GM10248 (cell line): ENCODE measurements around the gene NAA16.

Experiments
- CTCF ChIA-PET: fragments of 300-600 bp; sonication (Branson Sonifier 250); formaldehyde crosslinking; extraction: SDS; loops from one replicate; lab custom pipeline; 2021; ENCODE audit warnings: antibody characterized with exemption; lab: Yijun Ruan, JAX
- POLR2A ChIA-PET: fragments of 350-650 bp; sonication (Branson Sonifier 250); formaldehyde crosslinking; extraction: SDS; loops from one replicate; lab custom pipeline; 2020; ENCODE audit warnings: antibody characterized with exemption; lab: Yijun Ruan, JAX
- DNase-seq: peaks from one replicate; pipeline ENCODE4 v3.0.0; 2012; ENCODE audit errors: extremely low spot score
- CTCF ChIP-seq: IDR thresholded peaks from 2 replicates; pipeline ENCODE4 v1.5.1; 2012; ENCODE audit warnings: mild to moderate bottlenecking, low read depth; ENCODE audit errors: extremely low read depth, missing control alignments, control extremely low read depth

NAA16 gene

DNA sequence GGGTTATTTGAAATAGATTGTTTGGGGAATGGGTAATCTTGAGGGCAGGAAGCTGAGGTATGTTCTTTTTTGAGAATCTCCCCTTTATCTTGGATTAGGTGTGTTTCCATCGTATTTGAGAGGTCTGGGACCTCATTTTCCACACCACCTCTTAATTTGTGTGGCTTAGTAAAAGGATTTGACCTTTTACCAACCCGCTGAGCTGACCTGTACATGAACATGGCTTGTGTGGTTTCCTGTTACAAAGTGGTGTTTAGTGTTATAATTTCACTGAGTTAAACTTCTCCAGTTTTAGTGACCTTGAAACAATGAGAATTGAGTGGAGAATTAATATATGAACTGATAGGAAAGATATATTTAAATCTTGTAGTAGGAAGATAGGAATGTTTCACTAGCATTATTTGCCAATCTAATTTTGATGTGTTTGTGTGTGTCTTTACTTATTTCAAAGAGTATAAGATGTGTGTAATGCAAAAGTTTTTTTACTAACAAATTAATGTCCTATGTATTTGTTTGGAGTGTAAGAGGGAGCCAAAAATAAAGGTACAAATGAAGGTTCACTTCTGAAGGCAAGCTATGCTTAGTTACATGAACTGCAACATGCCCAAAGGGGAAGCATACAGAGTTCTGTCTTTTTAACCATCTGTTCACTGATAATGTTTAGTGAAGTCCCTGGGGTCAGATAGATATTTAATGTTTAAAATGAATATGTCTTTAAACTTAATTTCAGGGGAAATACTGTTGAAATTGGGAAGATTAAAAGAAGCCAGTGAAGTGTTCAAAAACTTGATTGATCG, 17.1 kb downstream of the NAA16 start:
- TF ChIP-seq CTCF: no peak
- no peak for DNase-seq
- ChIA-PET CTCF (no interaction called here), POLR2A (interaction anchor here (0.7 kb wide), 1 partner anchor 1053 kb away, joined by 3 read pairs; no protein-coding TSS in a partner anchor)

GRCh38 chr13:41332829-41333228, 21.8 kb downstream of the NAA16 start:
- TF ChIP-seq CTCF: no peak
- POLR2A ChIA-PET: no interaction called here
- no peak for DNase-seq
- CTCF ChIA-PET: interaction anchor here (1.3 to 1.6 kb wide), 2 partner anchors 11 to 13 kb away, joined by 3 to 6 read pairs; no protein-coding TSS in a partner anchor

- POLR2A ChIA-PET: no interaction called here
- DNase-seq: no peak
- CTCF ChIA-PET: no interaction called here
- no peak for TF ChIP-seq CTCF
Observed at GRCh38 chr13:41334810-41335209, 23.7 kb downstream of the NAA16 start.

GRCh38 chr13:41344358-41344757, 33.3 kb downstream of the NAA16 start:
- ChIA-PET CTCF (interaction anchor here (1.5 kb wide), 1 partner anchor 12 kb away, joined by 6 read pairs; no protein-coding TSS in a partner anchor), POLR2A (no interaction called here)
- no peak for TF ChIP-seq CTCF
- DNase-seq: no peak

DNA sequence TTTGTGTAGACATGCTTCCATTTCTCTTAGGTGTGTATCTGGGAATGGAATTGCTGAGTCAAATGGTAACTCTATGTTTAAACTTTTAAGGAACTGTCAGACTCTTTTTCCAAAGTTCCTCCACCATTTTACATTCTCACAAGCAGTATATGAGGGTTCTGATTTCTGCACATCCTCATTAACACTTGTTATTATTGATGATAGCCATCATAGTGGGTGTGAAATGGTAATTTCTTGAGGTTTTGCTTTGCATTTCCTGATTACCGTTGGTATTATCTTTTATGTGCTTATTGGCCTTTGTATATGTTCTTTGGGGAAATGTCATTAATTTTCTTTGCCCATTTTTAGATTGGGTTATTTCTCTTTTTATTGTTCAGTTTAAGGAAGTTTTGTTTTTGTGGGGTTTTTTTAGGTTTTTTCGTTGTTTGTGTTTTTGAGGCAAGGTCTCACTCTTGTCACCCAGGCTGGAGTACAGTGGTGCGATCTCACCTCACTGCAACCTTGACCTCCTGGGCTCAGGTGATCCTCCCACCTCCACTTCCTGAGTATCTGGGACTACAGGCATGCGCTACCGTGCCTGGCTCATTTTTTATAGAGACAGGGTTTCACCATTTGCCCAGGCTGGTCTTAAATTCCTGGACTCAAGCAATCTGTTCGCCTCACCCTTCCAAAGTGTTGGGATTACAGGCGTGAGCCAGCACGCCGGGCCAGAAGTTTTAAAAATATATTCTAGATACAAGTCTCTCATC, 34.3 kb downstream of the NAA16 start:
- POLR2A ChIA-PET: no interaction called here
- no peak for TF ChIP-seq CTCF
- CTCF ChIA-PET: no interaction called here
- no peak for DNase-seq

GRCh38 chr13:41345914-41346589, 35.0 kb downstream of the NAA16 start:
- TF ChIP-seq CTCF: no peak
- ChIA-PET POLR2A (no interaction called here), CTCF (interaction anchor here (0.8 kb wide), 1 partner anchor 15 kb away, joined by 4 read pairs; no protein-coding TSS in a partner anchor)
- no peak for DNase-seq
